Measurements from ENCODE around the gene CRABP2. TPM values are rescaled to one million over a fixed set of nuclear protein-coding genes. Genes with fewer than 3 reads are reported as not detected.

The CRABP2 gene
- total and polyA plus RNA-seq, 2 of the 13 experiments (the other 11 are each of a cell fraction or from before 2014, with no cell fraction given), result 0.40 to 0.60 TPM

DNA sequence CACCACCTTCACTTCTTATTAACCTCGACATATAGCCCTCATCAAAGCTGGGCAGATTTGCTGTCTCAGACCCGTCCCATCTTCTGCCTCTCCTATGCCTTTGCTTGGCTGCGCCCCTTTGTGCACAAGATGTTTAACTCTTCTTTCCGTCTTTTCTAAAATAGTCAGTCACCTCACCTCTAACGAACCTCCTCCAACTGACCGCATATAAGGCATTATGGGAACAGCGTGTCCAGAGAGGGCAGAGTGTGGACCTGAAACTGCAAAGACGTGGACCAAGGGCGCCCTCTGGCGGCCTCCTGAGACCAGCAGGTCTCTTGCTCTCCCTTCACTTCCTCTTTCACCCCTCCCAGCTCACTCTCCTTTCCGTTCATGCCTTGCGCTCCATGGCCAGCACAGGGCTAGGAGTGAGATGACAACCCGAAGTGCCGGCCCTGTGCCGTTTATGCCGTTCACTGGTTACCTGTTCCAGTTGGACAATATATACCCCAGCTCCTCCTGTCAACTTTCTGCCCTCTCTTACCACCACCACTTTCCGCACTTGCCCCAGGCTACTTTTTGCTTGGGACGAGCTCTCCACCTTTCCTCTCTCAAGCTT is 20.4 kb upstream of the CRABP2 start (continued):
- TF ChIP-seq U2AF2 (IDR thresholded peaks at IDR 0.05; ENCODE audit: low read depth, low read length) (no peak), SIX4 (CRISPR knock-in tag; IDR thresholded peaks at IDR 0.05) (no peak), SATB2 (CRISPR knock-in tag; IDR thresholded peaks at IDR 0.05) (no peak), RFXAP (CRISPR knock-in tag; IDR thresholded peaks at IDR 0.05; ENCODE audit: borderline replicate concordance) (no peak), ERF (CRISPR knock-in tag; IDR thresholded peaks at IDR 0.05) (peak; percentile 69), NCOA2 (CRISPR knock-in tag; IDR thresholded peaks at IDR 0.05) (no peak), ZKSCAN5 (CRISPR knock-in tag; IDR thresholded peaks at IDR 0.05) (no peak), SMAD3 (CRISPR knock-in tag; IDR thresholded peaks at IDR 0.05) (no peak), ARID5B (CRISPR knock-in tag; IDR thresholded peaks at IDR 0.05) (peak; percentile 28; the same call in 1 of the 2 replicates), ZNF710 (CRISPR knock-in tag; IDR thresholded peaks at IDR 0.05; ENCODE audit: borderline replicate concordance) (no peak), EP300 (IDR thresholded peaks at IDR 0.05; ENCODE audit: low read depth in 2 of 2, low read length in 2 of 2) (no peak), EP300 (CRISPR knock-in tag; IDR thresholded peaks at IDR 0.05; ENCODE audit: borderline replicate concordance) (no peak), ZFYVE20 (CRISPR knock-in tag; IDR thresholded peaks at IDR 0.05; ENCODE audit: borderline replicate concordance, low read depth) (no peak), ZUFSP (CRISPR knock-in tag; IDR thresholded peaks at IDR 0.05; ENCODE audit: borderline replicate concordance) (no peak), ZNF550 (CRISPR knock-in tag; IDR thresholded peaks at IDR 0.05; ENCODE audit: borderline replicate concordance) (no peak), HOXA5 (CRISPR knock-in tag; IDR thresholded peaks at IDR 0.05) (no peak), NCOA5 (CRISPR knock-in tag; IDR thresholded peaks at IDR 0.05) (no peak), AFF4 (CRISPR knock-in tag; IDR thresholded peaks at IDR 0.05) (no peak), STAG1 (CRISPR knock-in tag; IDR thresholded peaks at IDR 0.05) (peak; percentile 89), ZNF672 (CRISPR knock-in tag; IDR thresholded peaks at IDR 0.05) (no peak)
